NCI-H2081 treated with DMSO at 0.1 percent for 48 hours (cell line): ENCODE measurements around the gene CCSER2.
"Not testable (repeated sequence)": the region's sequence is repeated elsewhere in the genome, so short reads cannot be mapped to it uniquely, and the experiment has no call there.

Experiments used
- DNase-seq: peaks from one replicate; lab custom pipeline; 2025; lab: John Stamatoyannopoulos, UW

The CCSER2 gene

GRCh38 chr10:84397735-84398144, 69.4 kb downstream of the CCSER2 start:
- DNase-seq, result peak; percentile 12

DNA sequence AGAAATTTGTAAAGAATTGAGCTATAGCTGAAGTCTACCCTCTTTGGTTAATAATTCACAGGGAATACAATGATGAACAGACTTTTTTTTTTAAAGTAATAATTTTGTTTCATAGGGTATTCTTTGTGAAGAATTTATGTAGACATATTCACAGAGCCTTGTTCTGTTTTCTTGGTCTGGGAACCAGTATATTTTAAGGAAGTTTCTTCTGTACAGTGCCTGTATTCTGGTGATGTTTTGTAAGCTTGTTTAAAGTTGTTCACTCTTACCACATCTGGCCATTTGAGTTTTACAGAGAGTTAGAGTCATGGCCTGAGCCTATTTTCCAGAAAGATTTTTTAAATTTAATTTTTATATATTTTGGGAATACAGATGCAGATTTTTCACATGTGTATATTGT, 70.3 kb downstream of the CCSER2 start:
- no peak for DNase-seq

DNA sequence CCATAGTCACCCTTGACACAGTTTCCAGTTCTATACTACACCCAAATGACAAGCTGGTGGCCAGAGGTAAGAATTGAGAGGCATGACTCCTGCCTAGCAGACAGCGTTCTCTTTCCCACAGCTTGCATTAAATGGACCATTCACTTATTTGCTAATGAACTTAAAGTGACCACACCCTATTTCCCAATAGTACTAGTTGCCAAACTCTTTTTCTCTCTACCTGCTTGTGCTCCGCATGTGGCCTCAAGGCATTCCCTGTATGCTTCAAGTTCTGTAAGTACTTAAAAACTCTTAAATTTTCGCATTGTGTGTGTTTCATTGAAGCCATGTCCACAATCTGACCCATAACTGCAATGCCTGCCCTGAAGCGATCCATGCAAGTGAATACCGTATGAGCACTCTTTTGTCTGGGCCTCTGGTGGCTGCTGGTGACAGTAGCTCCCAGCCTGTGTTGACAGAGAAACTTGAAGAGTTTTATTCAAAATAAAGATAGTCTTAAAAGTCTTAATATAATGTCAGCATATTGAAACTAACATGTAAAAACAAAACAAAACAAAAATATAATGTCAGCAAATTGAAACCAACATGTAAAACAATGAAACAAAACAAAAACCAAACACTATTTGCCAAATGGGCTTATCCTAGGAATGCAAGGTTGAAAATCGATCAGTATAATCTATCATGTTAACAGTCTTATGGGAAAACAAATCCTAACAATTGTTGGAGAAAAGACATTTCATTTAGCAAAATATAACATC, 73.6 kb downstream of the CCSER2 start:
- DNase-seq, result no peak

GRCh38 chr10:84404783-84405182, 76.4 kb downstream of the CCSER2 start:
- no peak for DNase-seq

GRCh38 chr10:84405662-84406061, 77.3 kb downstream of the CCSER2 start:
- DNase-seq, result no peak

GRCh38 chr10:84406561-84406960, 78.2 kb downstream of the CCSER2 start:
- DNase-seq, result no peak

- DNase-seq, result no peak
Measured at GRCh38 chr10:84407388-84408049, 79.1 kb downstream of the CCSER2 start.

- DNase-seq, result no peak
Measured at GRCh38 chr10:84412482-84412881, 84.1 kb downstream of the CCSER2 start.

- not testable (repeated sequence) for DNase-seq
Measured at GRCh38 chr10:84414110-84414509, 85.7 kb downstream of the CCSER2 start.

- DNase-seq, result no peak
Measured at GRCh38 chr10:84415539-84416244, 87.3 kb downstream of the CCSER2 start.

DNA sequence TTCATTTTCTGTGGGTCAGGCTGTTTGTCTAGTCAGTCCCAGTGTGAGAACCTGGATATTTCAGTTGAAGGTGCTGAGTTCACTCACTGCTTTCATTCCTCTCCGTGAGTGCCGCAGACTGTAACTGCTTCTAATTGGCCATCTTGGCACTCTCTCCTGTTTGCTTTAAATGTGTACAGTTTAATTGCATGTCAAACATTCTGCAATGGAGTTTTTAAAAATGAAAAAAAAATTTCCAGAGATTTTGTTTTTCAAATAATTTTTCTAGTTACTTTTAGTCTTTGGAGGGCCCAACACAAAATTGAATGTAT, 87.8 kb downstream of the CCSER2 start:
- peak; percentile 38 for DNase-seq

DNA sequence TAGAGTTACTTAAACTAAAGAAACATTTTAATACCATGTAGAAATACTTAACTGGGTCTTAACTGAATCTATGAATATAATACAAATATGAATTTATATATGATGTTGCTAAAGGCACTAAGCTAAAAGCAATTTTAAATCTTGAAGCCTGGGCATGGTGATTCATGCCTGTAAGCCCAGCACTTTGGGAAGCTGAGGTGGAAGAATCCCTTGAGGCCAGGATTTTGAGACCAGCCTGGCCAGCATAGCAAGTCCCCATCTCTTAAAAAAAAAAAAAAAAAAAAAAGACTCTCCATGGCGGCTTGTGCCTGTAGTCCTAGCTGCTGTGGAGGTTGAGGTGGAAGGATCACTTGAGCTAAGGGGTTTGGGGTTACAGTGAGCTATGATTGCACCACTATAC, 95.3 kb downstream of the CCSER2 start:
- DNase-seq, result no peak

DNA sequence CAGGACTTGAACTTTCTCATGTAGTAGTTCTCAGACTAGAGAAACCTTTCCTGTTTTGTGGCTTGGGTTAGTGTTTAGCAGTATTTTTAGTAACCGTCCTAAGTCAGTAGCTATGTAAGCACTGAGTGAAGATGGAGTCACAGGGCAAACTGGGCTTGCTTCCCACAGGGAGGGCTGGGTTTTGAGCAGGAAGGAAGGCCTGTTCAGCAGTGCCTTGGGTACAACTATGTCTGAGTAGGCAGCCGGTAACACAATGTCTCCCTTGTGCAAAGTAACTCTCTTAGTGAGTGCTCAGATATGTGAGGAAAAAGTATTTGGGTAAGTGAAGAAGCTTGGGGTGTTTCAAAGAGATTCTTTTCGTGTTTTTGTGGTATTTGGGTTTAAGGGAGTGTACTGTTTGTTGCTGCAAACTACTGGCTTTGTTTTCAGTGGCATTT, 96.4 kb downstream of the CCSER2 start:
- no peak for DNase-seq

GRCh38 chr10:84427903-84428650, 99.7 kb downstream of the CCSER2 start:
- DNase-seq, result no peak

- no peak for DNase-seq
Measured at GRCh38 chr10:84428711-84429110, 100.3 kb downstream of the CCSER2 start.

DNA sequence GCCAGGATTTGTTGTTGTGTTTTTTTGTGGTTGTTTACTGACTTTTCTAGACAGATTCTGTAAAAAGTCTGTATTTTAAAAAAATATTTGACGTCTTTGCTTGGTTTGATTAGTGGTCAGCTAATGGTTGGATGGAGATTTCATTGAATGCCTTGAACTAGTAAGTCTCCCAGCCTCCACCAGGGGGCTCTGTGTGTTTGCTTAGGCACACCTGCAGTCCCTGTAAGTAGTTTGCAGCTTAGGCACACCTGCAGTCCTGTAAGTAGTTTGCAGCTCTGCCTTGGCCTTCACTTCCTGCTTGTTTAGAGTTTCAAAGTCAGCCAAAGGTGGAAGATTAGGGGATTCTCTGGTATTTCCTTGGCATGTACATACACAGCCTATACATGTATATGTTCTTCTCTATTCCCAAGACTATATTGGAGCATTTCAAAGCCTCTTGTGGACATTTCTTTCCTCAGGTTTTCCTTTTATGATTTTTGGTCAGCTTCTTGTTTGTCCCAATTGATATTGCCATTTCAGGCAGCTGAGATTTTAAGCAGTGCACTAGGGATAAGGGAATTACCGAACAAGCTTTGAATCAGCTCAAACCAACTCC, 101.6 kb downstream of the CCSER2 start:
- peak; percentile 13 for DNase-seq

DNA sequence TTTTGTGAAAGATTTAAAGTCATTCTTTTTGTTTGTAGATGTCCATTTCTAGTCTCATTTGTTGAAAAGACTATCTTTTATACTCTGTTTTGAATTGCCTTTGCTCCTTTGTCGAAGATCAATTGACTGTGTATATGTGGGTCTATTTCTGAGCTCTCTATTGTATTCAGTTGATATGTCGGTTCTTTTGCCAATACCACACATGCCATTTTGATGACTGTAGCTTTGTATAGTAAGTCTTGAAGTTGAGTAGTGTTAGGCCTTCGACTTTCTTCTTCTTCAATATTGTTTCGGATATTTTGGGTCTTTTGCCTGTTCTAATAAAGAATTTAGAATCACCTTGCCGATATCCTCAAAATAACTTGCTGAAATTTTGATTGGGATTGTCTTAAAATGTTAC, 104.5 kb downstream of the CCSER2 start:
- DNase-seq, result no peak

- DNase-seq, result no peak
Measured at GRCh38 chr10:84440781-84441180, 112.4 kb downstream of the CCSER2 start.

GRCh38 chr10:84447701-84448400, 119.5 kb downstream of the CCSER2 start:
- no peak for DNase-seq

DNA sequence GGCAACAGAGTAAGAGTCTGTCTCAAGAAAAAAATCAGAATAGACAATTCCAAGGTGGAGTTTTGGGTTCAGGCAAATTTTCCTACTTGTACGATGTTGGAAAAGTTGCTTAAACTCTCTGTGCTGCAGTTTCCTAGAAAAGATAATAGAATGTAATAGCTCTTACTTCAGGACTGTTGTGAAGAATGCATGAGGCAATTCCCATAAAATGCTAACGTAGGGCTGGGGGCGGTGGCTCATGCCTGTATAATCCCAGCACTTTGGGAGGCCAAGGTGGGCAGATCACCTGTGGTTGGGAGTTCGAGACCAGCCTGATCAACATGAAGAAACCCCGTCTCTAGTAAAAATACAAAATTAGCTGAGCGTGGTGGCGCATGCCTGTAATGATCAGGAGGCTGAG, 121.0 kb downstream of the CCSER2 start:
- DNase-seq, result not testable (repeated sequence)

GRCh38 chr10:84452003-84452402, 123.6 kb downstream of the CCSER2 start:
- no peak for DNase-seq
